Measurements from ENCODE around the gene TBCD. TPM values are rescaled to one million over a fixed set of nuclear protein-coding genes. Genes with fewer than 3 reads are reported as not detected.

The TBCD gene
- total RNA-seq, 2 donors from 2014 or later, result 55.0 to 55.5 TPM

- ATAC-seq (ENCODE audit: insufficient number of reproducible peaks, low FRiP score, low read depth) (no peak), DNase-seq (ENCODE audit: low spot score) (no peak)
- no peaks in the 10 kb centered on the region for H3K27me3 ChIP-seq (replicated peaks; ENCODE audit: insufficient read depth)
- no peak overlapping the region for H3K27ac ChIP-seq
- no peaks in the 10 kb centered on the region for H3K9me3 ChIP-seq
- peaks cover 15% of the 10 kb centered on the region for H3K36me3 ChIP-seq
- H3K4me1 ChIP-seq (ENCODE audit: control insufficient read depth in 1 of 2, low read depth in 2 of 2), result peaks cover 3% of the 10 kb centered on the region in 2 donors
- TF ChIP-seq, protein P1, sequence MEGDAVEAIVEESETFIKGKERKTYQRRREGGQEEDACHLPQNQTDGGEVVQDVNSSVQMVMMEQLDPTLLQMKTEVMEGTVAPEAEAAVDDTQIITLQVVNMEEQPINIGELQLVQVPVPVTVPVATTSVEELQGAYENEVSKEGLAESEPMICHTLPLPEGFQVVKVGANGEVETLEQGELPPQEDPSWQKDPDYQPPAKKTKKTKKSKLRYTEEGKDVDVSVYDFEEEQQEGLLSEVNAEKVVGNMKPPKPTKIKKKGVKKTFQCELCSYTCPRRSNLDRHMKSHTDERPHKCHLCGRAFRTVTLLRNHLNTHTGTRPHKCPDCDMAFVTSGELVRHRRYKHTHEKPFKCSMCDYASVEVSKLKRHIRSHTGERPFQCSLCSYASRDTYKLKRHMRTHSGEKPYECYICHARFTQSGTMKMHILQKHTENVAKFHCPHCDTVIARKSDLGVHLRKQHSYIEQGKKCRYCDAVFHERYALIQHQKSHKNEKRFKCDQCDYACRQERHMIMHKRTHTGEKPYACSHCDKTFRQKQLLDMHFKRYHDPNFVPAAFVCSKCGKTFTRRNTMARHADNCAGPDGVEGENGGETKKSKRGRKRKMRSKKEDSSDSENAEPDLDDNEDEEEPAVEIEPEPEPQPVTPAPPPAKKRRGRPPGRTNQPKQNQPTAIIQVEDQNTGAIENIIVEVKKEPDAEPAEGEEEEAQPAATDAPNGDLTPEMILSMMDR (IDR thresholded peaks at IDR 0.05), result no peak
- no peak overlapping the region for H3K4me3 ChIP-seq
These were observed 119.4 kb downstream of the TBCD start for GRCh38 chr17:82871056-82871775.

- Histone ChIP-seq H3K4me3 (no peak overlapping the region), H3K36me3 (peaks cover 15% of the 10 kb centered on the region), H3K9me3 (no peaks in the 10 kb centered on the region), H3K27me3 (replicated peaks; ENCODE audit: insufficient read depth) (no peaks in the 10 kb centered on the region), H3K27ac (no peak overlapping the region), H3K4me1 (ENCODE audit: control insufficient read depth in 1 of 2, low read depth in 2 of 2) (peaks cover 6 to 9% of the 10 kb centered on the region in 2 donors)
- DNase-seq (ENCODE audit: low spot score), result no peak
- TF ChIP-seq, protein P1 (IDR thresholded peaks at IDR 0.05), result no peak
- ATAC-seq (ENCODE audit: insufficient number of reproducible peaks, low FRiP score, low read depth), result no peak
These were observed 120.1 kb downstream of the TBCD start for GRCh38 chr17:82871776-82872561.

- ATAC-seq (ENCODE audit: insufficient number of reproducible peaks, low FRiP score, low read depth) (no peak), DNase-seq (ENCODE audit: low spot score) (no peak)
- H3K4me3 ChIP-seq, result no peak overlapping the region
- no peaks in the 10 kb centered on the region for H3K9me3 ChIP-seq
- peaks cover 9 to 15% of the 10 kb centered on the region in 2 donors for H3K4me1 ChIP-seq (ENCODE audit: control insufficient read depth in 1 of 2, low read depth in 2 of 2)
- no peaks in the 10 kb centered on the region for H3K27me3 ChIP-seq (replicated peaks; ENCODE audit: insufficient read depth)
- no peak overlapping the region for H3K27ac ChIP-seq
- peaks cover 15% of the 10 kb centered on the region for H3K36me3 ChIP-seq
- TF ChIP-seq, protein P1 (IDR thresholded peaks at IDR 0.05), result no peak
These were observed 121.0 kb downstream of the TBCD start for GRCh38 chr17:82872591-82873520.

GRCh38 chr17:82873521-82873920 is 121.7 kb downstream of the TBCD start:
- DNase-seq (ENCODE audit: low spot score), result no peak
- peaks cover 9 to 15% of the 10 kb centered on the region in 2 donors for H3K4me1 ChIP-seq (ENCODE audit: control insufficient read depth in 1 of 2, low read depth in 2 of 2)
- TF ChIP-seq, protein P1 (IDR thresholded peaks at IDR 0.05), result no peak
- no peak overlapping the region for H3K27ac ChIP-seq
- H3K27me3 ChIP-seq (replicated peaks; ENCODE audit: insufficient read depth), result no peaks in the 10 kb centered on the region
- ATAC-seq (ENCODE audit: insufficient number of reproducible peaks, low FRiP score, low read depth), result no peak
- H3K4me3 ChIP-seq, result no peak overlapping the region
- no peaks in the 10 kb centered on the region for H3K9me3 ChIP-seq
- peaks cover 15% of the 10 kb centered on the region for H3K36me3 ChIP-seq
